PC-3 (cell line): Measurements from ENCODE around the gene ATOH8.

Experiments
- CTCF ChIP-seq: fragments of 300-600 bp; sonication (generic); conservative IDR thresholded peaks from 2 replicates; pipeline ENCODE4 v1.5.1; 2017; ENCODE audit warnings: antibody characterized with exemption, low read depth, mild to moderate bottlenecking, low read length
- EZH2 ChIP-seq: fragments of 300-600 bp; sonication (generic); IDR thresholded peaks from one replicate; pipeline ENCODE4 v1.6.1; 2017; ENCODE audit warnings: antibody characterized with exemption, mild to moderate bottlenecking, low read length; ENCODE audit not compliant: unreplicated experiment
- EZH2phosphoT487 ChIP-seq: fragments of 300-600 bp; sonication (generic); IDR thresholded peaks from 2 replicates; pipeline ENCODE4 v1.6.1; 2018; ENCODE audit warnings: mild to moderate bottlenecking, antibody characterized with exemption, low read length, borderline replicate concordance

GRCh38 chr2:85796046-85796340 is 42.2 kb downstream of the ATOH8 start:
- TF ChIP-seq CTCF (no peak), EZH2 (no peak), EZH2phosphoT487 (no peak)
